Stimulated activated CD8-positive, alpha-beta memory T cell treated with anti-CD3 and anti-CD28 coated beads, Interleukin-15, amount 100 ng/mL, for 4 hours (primary cell): ENCODE results near the gene AK2.
"Not testable (repeated sequence)": the region's sequence is repeated elsewhere in the genome, so short reads cannot be mapped to it uniquely, and the experiment has no call there.

ENCODE experiments used
- DNase-seq, 2 donors: peaks; one replicate each; pipeline ENCODE4 v3.0.0-alpha.2; 2020; ENCODE audit warnings: low read depth in 2 of 2

Gene AK2

DNA sequence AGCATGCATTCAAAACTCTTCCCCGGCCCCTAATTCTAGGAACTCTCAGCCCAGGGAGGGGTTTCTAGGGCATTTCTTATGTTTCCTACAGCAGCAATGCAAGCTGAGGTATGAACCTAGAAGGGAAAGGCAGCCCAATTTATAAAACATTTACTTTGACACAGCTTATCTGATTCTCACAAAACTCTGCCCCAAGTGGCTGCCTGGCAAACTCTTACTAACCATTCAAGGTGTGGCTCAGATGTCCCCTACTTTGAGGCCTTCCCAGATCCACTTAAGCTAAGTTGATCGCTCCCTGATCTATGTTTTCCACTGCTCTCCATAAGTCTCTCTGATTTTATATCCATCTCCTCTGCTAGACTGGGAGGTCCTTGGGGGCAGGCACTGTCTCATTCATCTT, 35.4 kb downstream of the AK2 start:
- DNase-seq: no peak

DNA sequence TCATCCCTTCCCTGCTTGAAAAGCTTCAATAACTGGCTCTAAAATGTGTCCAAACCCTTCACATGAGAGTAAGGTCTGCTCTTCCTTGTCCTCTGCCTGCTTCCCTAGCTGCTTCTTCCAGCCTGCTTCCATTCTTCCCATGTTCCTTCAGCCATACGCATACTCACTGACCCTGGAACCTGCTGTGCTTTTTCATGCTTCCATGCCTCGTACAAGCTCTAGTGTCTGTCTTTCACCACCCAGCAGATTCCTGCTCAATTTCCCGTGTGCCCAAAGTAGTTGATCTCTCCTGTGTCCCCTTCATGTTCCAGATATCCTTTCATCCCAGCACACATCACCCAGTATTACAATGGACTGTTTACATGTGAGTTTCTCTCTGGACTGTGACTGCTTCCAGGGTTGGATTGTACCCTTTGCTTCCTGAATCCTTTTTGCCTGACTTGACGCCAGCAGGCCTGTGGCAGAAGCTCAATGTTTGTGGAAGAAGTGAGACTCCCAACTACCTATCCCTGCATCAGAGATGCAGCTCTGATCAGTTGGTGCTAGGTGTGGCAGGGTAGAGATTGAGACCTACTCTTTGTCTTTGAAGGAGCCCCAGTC, 36.2 kb downstream of the AK2 start:
- DNase-seq: no peak

DNA sequence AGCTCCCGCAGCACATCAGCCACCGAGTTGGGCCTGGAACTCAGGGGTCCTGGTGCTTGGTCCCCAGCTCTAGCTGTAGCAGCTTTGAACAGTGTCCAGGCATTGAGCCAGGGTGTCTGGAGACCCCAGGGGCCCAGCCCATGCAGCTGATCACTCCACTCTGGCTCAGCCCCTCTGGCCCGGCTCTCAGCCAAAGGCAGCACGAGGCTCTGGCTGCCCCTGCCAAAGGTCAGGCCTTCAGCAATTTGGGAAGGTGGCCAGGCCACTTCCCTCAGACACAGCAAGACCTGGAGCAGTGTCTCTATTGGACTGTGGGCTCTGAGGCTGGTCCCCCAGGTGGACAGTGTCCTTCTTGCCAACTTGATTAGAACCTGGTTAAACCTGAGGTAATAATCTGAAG, 37.7 kb downstream of the AK2 start:
- no peak for DNase-seq

DNA sequence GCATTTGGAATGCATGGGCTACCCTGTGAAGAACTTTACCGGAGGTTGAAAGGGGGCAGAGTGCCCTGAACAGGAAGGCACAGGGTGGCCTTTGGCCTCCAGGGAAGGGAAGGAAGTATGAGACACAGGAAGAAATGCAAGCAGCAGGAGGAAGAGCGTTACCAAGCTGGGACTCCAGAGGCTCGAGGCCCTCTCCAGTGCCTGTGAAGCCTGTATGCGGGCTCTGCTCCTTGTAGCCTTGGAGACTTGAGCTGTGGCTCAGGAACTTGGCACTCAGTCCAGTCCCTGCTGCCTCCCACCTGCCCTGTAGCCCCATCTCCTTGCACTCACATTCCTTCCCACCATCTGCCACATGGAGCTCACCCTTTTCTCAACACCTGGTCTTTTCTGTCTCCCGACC, 38.6 kb downstream of the AK2 start:
- DNase-seq: no peak

DNA sequence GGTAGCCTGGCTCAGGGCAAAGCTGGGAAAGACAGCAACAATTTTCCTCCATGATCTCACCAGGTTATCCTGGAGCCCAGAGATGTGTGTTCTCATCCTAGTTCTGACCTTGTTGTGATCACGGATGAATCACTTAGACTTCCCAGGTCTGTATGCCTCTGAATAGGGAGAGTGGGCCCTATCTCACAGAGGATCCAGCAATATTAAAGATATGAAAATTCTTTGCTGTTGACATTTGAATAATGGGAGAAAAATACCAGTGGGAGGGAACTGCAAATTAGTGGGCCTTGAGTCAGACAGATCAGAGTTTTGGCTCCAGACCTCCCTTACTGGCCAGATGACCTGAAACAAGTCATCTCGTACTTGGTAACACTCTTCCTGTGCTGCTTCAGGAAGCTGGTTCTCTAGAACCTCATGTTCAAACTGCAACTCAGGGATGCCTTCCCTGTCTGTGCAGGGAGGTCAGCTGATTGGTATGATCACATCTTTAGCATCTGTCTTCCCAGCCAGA, 39.2 kb downstream of the AK2 start:
- no peak for DNase-seq

DNA sequence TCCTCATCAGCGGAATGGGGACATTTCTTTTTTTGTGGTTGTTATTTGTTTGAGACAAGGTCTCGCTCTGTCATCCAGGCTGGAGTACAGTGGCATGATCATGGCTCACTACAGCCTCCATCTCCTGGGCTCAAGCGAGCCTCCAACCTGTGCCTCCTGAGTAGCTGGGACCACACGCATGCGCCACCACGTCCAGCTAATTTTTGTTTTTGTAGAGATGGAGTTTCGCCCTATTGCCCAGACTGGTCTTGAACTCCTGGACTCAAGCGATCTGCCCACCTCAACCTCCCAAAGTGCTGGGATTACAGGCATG, 43.4 kb downstream of the AK2 start:
- not testable (repeated sequence) for DNase-seq

DNA sequence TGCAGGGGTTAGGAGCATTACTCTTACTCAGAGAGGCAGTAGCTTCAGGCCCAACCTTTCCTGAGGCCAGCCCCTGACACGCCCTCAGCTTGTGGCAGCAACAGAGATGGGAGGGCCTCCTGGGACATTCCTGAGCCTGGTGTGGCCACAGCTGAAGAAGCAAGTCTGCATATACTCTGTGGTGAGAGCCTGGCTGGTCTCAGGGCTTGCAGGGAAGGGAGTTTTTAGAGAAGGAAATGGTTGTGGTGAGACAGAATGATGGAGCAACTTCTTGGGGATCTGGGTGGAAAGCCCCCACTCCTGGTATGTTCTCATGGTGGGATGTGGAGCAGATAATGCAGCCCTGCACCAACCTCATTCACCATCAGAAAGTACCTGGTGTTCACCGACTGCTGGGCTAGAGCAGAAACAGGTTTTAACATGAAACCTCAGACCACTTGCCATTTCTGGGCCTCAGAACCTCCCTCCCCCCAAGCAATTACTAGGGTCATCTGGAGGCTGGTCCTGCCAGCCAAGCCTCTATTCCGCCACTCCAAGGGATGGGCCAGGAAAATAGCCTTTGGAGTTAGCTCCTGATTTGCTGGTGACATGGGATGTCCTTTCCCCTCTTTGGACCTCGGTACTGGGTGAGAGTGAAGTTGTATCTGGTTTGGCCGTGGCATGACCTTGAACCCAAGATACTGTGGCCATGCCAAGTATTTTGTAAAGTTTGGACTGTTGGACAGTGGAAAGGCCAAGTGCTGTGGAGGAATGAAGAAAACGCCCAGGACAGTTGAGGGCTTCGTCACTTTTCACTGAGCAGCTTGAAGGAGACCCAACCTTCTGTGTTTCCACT, 44.0 kb downstream of the AK2 start:
- DNase-seq: no peak

DNA sequence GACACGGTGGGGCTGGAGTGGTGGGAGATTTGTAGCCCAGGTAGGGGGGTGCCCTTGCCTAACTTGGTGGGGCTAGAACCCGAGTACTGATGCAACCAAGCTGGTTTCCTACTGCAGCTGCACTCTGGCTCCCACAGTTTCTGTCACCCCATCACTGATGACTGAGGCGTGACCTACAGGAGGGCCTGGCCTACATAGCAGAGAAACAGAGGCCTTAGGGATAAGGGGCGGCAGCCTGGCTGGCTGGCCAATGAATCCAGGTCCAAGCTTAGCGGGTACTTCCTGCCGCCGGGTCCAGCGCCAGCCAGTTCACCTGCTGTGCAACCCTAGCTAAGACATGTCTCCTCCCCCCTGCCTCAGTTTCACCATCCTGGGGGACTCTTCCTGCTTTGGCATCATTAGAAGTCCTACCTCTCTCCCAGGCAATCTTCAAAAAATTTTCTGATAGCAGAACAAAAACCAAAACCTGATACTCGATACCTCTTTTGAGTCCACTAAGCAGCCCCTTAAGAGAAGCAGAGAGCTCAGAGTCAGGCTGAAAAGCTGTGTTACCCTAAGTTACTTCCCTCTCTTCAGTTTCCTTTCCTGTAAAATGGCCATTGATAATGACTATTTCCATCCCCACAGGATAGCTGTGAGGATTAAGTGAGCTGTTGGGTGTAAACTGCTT, 44.7 kb downstream of the AK2 start:
- no peak for DNase-seq

DNA sequence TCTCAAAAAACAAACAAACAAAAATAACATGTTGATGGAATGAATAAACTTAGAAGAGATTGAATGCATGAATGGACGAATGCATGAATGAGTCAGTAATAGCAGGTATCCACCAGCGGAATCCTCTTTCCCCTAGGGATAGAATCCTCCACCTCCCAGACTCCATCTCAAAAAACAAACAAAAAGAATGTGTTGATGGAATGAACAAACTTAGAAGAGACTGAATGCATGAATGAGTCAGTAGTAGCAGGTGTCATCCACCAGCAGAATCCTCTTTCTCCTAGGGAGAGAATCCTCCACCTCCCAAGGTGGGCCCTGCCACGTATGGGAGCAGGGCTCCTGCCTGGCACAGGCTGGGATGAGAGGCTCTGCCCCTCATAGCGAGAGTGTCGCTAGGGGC, 45.3 kb downstream of the AK2 start:
- DNase-seq: no peak

DNA sequence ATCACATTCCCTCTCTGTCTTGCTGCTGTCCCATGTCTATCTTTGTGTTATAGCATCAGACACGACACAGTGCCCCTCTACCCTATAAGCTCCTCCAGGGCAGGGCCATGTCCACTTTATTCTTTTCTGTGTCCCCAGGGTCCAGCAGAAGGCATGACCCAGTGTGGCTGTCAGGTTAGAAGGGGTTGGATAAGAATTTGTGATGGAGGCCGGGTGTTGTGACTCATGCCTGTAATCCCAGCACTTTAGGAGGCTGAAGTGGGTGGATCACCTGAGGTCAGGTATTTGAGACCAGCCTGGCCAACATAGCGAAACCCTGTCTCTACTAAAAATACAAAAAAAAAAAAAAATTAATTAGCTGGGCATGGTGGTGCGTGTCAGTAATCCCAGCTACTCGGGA, 45.8 kb downstream of the AK2 start:
- no peak for DNase-seq

DNA sequence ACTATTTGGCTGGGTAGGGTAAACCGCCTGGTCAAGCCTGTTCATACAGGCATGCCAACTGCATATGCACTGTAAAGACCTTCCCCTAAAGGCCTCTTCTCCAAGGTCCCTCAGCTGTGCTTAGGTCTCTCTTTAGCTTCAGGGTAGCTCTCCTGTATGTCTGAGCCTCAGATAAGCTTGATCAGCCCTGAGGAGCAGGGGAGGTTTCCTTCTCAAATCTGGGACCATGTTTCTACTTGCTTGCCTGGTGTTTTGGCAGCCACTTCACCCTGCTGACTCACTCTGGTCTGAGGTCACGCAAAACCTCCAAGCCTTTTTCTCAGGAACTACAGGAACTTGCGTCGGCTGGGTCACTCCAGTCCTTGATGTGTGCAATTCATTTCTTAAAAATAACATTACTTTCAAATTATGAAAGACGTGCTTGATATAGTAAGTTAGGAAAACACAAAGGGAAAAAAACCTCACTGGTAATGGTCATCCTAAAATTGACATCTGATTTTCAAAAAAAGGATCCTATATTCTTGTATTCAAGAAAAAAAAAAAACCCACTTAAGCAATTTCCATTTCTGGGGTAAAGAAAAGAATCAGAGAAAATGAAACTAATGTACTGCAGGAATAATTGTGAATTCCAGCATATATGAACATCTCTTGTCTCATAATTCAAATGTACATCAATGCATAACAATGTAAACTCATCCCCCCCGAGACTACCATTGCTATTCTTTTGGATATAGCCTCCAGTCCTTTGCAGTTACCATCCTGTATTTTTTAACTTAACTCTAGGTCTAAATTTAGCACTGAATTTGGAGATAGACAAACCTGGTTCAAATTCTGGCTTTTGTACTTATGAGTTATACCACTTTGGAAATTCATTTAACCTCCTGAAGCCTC, 47.3 kb downstream of the AK2 start:
- peak in 1 of 2 donors; percentile 15 for DNase-seq

DNA sequence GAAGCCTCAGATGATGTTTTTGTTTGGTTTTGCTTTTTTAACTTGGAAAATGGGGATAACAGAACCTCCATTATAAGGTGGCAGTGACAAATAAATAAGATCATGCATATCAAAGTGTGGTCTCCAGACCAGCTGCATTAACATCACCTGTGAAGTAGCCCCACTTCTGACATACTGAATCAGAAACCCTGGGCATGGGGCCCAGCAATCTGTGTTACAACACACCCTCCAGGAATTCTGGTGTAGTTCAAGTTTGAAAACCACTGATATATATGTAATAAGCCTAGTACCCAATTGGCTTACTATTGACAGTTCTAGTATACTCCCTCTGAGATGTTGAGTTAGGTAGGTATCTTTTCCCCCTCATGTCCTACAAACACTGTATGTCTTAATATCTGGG, 48.0 kb downstream of the AK2 start:
- DNase-seq: no peak

DNA sequence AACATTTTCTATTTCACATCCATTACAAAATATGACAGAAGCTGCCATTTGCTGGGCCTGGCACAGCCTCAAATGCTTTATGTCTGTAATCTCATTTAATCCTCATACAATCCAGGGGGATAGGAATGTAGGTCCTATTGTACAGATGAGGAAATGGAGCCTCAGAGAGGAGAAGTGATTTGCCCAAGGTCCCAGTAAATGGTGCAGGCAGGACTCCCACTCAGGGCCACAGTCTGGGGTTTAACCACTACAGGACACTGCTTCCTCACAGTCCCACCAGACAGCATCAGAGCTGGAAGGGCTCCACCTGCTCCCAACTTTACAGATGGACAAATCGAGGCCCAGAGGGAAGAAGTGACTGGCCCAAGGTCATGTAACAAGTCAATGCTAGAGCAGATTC, 51.5 kb downstream of the AK2 start:
- DNase-seq: no peak

DNA sequence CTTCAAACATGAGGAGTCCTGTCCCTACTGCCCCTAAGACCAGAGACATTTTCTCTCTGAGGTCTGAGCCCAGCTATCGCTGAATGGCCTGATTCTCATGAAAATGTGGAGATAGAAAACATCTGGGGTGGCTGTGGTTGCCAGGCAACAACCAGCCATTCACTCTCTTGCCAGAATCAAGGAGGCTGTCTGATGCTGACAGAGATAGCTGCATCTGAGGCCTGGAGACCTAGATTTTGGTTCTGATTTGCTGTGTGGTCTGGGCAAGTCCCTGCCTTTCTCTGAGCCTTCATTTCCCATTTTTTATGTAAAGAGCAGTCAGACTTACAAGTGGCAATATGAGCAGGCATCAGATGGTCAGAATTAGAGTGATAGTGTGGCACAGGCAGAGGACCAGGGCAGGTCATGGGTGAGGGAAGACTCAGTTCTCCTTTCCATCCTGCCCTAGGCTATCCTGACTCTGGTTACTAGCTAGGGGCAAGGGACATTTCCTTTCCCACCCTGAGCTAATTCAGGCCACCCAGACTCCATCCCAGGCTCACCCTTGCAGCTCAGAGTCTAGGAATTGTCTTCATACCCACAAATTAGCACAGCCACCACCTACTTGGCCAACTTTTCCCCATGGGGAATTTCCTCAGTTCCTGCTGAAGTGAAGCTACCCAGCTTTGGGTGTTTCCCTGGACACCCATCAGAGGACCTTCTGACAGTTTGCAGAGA, 52.1 kb downstream of the AK2 start:
- no peak for DNase-seq

DNA sequence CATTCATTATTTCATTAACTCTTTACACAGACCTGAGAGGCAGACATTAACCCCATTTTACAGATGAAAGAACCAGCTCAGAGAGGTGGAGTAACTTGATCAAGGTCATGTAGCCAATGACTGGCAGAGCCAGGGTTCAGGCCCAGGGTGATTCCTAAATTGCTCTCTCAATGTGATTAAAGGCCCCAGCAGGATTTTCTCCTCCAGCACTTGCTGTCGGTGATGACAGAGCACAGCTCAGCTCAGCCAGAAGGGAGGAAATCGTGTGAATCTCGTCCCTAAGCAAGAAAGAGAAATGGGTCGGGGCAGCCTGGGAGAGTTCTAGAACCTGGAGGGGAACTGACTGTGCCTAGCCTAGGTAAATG, 52.6 kb downstream of the AK2 start:
- DNase-seq: no peak

DNA sequence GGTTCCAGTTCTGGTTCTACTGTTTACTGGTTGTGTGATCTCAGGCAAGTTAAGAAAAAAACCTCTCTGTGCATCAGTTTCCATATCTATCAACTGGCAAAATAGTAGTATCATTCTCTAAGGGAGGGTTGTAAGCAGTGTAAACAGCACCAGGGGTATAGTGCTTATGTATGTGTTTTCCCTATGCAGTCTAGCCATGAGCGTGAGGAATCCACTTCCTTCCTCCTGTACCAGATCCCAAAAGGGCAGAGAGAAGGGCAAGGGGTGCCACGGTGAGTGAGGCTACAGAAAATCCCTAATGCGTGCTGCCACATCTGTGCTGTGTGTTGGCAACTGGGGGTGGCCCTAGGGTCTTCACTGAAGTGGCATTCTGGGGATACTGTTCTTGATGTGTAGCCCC, 53.7 kb downstream of the AK2 start:
- DNase-seq: no peak

DNA sequence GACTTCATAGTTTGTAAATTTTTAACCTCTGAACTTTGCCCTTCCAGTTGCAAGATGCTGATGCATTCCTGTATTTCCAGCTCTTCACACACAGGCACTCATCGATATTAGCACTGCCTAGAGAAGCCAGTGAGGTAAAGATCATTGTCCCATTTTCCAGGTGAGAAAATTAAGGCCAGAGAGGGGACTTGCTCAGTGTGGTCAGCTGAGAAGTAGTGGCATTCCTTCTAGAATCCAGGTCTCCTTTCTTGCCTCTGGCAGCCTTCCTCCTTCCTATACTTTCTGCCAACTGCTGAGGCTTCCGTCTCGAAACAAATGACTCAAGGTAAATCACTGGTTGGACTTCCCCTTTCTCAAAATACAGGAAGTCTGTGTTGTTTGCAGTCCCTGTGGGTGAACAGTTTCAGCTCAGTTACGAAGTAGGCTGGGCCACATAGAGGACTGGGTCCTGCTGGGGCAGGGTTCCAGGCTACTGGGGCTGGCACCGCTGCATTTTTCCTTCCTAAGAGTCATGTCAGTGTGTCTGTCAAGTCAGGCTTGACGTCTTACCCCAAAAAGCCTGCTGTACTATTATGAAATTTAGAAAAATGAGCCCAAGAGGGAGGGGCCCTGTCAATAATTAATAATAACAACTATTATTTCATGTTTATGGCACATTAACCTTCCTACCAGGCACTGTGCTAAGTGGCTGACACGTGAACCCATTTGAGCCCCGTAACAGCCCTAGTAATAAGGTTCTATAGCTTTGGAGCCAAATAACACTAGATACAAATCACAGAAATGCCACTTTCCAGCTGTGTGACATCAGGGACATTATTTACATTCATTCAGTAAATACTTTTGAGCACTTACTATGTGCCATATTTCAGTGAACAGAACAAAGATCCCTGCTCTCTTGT, 55.4 kb downstream of the AK2 start:
- DNase-seq: peak; percentile 18 to 44

DNA sequence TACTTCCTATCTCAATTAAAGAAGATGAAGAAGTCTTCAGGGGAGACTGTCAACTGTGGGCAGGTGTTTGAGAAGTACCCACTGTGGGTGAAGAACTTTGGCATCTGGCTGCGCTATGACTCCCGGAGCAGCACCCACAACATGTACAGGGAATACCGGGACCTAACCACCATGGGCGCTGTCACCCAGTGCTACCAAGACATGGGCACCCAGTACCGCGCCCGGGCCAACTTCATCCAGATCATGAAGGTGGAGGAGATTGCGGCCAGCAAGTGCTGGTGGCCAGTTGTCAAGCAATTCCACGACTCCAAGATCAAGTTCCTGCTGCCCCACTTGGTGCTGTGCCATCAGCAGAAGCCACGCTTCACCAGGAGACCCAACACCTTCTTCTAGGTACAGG, 56.6 kb downstream of the AK2 start:
- DNase-seq: no peak

DNA sequence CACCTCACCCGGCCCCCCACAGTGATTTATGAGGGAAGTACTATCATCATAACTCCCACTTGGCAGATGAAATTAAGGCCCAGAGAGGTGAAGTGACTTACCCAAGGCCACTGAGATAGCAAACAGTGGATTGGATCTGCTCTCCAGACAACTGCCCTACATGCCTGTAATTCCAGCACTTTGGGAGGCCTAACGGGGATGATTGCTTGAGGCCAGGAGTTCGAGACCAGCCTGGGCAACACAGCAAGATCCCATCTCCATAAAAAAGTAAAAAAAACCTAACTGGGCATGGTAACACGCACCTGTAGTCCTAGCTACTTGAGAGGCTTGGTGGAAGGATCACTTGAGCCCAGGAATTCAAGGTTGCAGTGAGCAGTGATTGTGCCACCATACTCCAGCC, 57.8 kb downstream of the AK2 start:
- DNase-seq: no peak

DNA sequence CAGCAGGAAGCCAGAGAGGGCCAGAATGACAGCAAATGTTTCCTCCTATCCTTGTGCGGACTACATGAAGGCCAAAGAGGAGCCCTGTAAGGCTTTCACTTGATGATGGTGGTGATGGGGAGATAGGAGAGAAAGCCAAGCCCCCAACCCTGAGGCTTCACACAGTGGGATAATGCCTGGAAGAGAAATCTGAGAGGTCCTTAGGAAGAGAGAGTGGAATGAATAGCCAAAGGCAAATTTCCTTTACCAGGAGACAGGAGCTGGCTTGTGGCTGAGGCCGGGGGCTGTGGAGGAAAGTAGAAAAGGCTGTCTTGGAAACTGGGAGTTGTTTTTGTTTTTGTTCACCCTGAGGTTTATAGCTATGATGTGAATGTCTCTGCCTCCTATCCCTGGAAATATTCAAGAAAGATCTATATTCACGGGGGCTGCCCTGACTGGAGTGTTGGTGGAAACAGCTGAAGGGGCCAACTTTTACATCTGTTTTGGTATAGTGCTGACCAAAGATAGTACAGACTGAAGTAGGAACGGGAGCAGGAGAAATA, 59.1 kb downstream of the AK2 start:
- DNase-seq: no peak
